SK-N-SH treated with all-trans-retinoic acid at 6 μM for 48 hours (cell line): ENCODE data around the gene OLFM1.

Experiments
- CSDC2 ChIP-seq: fragments of 250-450 bp; sonication (Bioruptor Pico); IDR thresholded peaks from 2 replicates; pipeline ENCODE4 v1.5.0; 2020; ENCODE audit warnings: mild to moderate bottlenecking, moderate library complexity
- ISL1 ChIP-seq: fragments of 250-450 bp; sonication (Bioruptor Pico); IDR thresholded peaks from 2 replicates; pipeline ENCODE4 v2.1.2; 2022; ENCODE audit warnings: mild to moderate bottlenecking, moderate library complexity
- PPARA ChIP-seq: fragments of 250-450 bp; sonication (Bioruptor Pico); IDR thresholded peaks from 2 replicates; pipeline ENCODE4 v1.5.0; 2020; ENCODE audit warnings: mild to moderate bottlenecking, borderline replicate concordance
- SNAI2 ChIP-seq: fragments of 250-450 bp; sonication (Bioruptor Pico); IDR thresholded peaks from 2 replicates; pipeline ENCODE4 v1.5.0; 2020; ENCODE audit warnings: mild to moderate bottlenecking, moderate library complexity
- ZFP30 ChIP-seq: fragments of 450-650 bp; formaldehyde crosslinking; IDR thresholded peaks from 2 replicates; pipeline ENCODE4 v1.5.0; 2022; ENCODE audit warnings: mild to moderate bottlenecking, moderate library complexity
- TF ChIP-seq, protein P1 (sequence below): fragments of 250-450 bp; sonication (Bioruptor Pico); IDR thresholded peaks from 2 replicates; pipeline ENCODE4 v1.5.1; 2020; ENCODE audit warnings: low read depth, mild to moderate bottlenecking, moderate library complexity
- TF ChIP-seq, protein P2 (sequence below): fragments of 250-450 bp; sonication (Bioruptor Pico); IDR thresholded peaks from 2 replicates; pipeline ENCODE4 v1.8.0; 2020; ENCODE audit warnings: mild to moderate bottlenecking, moderate library complexity, borderline replicate concordance
- TF ChIP-seq, protein P3 (sequence below): fragments of 250-450 bp; sonication (Bioruptor Pico); IDR thresholded peaks from 2 replicates; pipeline ENCODE4 v1.5.1; 2021; ENCODE audit warnings: mild to moderate bottlenecking, moderate library complexity

DNA sequence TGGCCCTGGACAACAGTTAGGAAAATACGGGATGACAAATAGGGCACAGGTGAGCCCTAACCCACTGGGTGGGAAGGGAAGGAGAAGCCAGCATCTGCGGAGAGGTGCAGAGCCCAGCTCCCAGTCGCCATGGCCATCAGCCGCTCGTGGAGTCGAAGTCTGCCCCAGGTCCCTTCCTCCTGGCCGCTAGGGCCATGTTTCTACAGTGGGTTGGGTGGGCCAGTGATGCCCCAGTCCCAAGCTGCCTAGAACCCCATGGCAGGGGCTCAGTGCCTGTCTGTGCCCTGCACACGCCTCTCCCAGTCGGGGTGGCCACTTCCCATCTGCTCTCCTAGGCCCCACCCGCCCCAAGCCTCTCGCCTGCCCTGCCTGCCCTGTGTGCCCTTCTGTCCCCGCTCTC, 34.8 kb downstream of the OLFM1 start:
- TF ChIP-seq, protein P1, sequence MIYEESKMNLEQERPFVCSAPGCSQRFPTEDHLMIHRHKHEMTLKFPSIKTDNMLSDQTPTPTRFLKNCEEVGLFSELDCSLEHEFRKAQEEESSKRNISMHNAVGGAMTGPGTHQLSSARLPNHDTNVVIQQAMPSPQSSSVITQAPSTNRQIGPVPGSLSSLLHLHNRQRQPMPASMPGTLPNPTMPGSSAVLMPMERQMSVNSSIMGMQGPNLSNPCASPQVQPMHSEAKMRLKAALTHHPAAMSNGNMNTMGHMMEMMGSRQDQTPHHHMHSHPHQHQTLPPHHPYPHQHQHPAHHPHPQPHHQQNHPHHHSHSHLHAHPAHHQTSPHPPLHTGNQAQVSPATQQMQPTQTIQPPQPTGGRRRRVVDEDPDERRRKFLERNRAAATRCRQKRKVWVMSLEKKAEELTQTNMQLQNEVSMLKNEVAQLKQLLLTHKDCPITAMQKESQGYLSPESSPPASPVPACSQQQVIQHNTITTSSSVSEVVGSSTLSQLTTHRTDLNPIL (CRISPR knock-in tag): no peak
- TF ChIP-seq, protein P2, sequence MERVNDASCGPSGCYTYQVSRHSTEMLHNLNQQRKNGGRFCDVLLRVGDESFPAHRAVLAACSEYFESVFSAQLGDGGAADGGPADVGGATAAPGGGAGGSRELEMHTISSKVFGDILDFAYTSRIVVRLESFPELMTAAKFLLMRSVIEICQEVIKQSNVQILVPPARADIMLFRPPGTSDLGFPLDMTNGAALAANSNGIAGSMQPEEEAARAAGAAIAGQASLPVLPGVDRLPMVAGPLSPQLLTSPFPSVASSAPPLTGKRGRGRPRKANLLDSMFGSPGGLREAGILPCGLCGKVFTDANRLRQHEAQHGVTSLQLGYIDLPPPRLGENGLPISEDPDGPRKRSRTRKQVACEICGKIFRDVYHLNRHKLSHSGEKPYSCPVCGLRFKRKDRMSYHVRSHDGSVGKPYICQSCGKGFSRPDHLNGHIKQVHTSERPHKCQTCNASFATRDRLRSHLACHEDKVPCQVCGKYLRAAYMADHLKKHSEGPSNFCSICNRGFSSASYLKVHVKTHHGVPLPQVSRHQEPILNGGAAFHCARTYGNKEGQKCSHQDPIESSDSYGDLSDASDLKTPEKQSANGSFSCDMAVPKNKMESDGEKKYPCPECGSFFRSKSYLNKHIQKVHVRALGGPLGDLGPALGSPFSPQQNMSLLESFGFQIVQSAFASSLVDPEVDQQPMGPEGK: no peak
- TF ChIP-seq, protein P3, sequence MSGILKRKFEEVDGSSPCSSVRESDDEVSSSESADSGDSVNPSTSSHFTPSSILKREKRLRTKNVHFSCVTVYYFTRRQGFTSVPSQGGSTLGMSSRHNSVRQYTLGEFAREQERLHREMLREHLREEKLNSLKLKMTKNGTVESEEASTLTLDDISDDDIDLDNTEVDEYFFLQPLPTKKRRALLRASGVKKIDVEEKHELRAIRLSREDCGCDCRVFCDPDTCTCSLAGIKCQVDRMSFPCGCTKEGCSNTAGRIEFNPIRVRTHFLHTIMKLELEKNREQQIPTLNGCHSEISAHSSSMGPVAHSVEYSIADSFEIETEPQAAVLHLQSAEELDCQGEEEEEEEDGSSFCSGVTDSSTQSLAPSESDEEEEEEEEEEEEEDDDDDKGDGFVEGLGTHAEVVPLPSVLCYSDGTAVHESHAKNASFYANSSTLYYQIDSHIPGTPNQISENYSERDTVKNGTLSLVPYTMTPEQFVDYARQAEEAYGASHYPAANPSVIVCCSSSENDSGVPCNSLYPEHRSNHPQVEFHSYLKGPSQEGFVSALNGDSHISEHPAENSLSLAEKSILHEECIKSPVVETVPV (CRISPR knock-in tag): no peak
- TF ChIP-seq ZFP30 (CRISPR knock-in tag) (no peak), CSDC2 (no peak), PPARA (no peak), ISL1 (CRISPR knock-in tag) (no peak), SNAI2 (CRISPR knock-in tag) (no peak)
